ENCODE measurements around the gene GPC1. TPM values are rescaled to one million over a fixed set of nuclear protein-coding genes. Genes with fewer than 3 reads are reported as not detected.

Gene GPC1
- total and polyA plus RNA-seq, 12 donors, result 104 to 287 (median 181) TPM

GRCh38 chr2:240467149-240467642 lies 31.7 kb downstream of the GPC1 start:
- ATAC-seq, result peak in 1 of 8 donors; percentile 1
- Histone ChIP-seq H3K4me1 (peaks cover 0 to 16% (median 10%) of the 10 kb centered on the region in 9 donors), H3K4me3 (no peak overlapping the region), H3K9me3 (peaks cover 0 to 6% (median 0%) of the 10 kb centered on the region in 11 donors), H3K27me3 (no peaks in the 10 kb centered on the region), H3K27ac (peak overlapping the region in 3 of 10 donors; percentile 69 to 76 (median 70)), H3K36me3 (peaks cover 0 to 32% (median 9%) of the 10 kb centered on the region in 9 donors)
- DNase-seq, result no peak
- 76 to 84% methylated on average over 12 of the region's 12 CpGs for WGBS, 2 donors
- intact Hi-C loops (cut with DNase I), result no loop called here
- no peak for TF ChIP-seq CTCF (IDR thresholded peaks at IDR 0.05)

DNA sequence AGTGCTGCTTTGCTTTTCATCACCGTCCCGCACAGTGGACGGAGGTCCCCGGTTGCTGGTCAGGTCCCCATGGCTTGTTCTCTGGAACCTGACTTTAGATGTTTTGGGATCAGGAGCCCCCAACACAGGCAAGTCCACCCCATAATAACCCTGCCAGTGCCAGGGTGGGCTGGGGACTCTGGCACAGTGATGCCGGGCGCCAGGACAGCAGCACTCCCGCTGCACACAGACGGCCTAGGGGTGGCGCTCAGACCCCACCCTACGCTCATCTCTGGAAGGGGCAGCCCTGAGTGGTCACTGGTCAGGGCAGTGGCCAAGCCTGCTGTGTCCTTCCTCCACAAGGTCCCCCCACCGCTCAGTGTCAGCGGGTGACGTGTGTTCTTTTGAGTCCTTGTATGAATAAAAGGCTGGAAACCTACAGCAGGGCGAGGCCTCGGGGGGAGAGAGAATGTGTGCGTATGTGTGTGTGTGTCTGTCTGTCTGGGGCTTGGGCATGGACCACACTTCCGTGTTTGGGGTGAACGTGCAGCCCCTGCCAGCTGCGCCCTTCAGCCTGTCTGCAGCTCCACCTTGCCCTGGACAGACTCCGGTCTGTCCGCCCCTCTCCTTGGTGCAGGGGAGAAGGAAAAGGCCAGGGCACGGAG lies 32.3 kb downstream of the GPC1 start:
- no peak for TF ChIP-seq CTCF (IDR thresholded peaks at IDR 0.05)
- WGBS, 2 donors, result 79 to 86% methylated on average over 22 of the region's 22 CpGs
- DNase-seq (no peak), ATAC-seq (peak in 3 of 8 donors; percentile 4 to 5 (median 5))
- intact Hi-C loops (cut with DNase I), result no loop called here
- no peak overlapping the region for H3K4me3 ChIP-seq
- no peaks in the 10 kb centered on the region for H3K27me3 ChIP-seq
- peaks cover 0 to 12% (median 4%) of the 10 kb centered on the region in 11 donors for H3K9me3 ChIP-seq
- H3K4me1 ChIP-seq, result peaks cover 0 to 16% (median 10%) of the 10 kb centered on the region in 9 donors
- H3K27ac ChIP-seq, result no peak overlapping the region
- peaks cover 0 to 26% (median 9%) of the 10 kb centered on the region in 9 donors for H3K36me3 ChIP-seq

DNA sequence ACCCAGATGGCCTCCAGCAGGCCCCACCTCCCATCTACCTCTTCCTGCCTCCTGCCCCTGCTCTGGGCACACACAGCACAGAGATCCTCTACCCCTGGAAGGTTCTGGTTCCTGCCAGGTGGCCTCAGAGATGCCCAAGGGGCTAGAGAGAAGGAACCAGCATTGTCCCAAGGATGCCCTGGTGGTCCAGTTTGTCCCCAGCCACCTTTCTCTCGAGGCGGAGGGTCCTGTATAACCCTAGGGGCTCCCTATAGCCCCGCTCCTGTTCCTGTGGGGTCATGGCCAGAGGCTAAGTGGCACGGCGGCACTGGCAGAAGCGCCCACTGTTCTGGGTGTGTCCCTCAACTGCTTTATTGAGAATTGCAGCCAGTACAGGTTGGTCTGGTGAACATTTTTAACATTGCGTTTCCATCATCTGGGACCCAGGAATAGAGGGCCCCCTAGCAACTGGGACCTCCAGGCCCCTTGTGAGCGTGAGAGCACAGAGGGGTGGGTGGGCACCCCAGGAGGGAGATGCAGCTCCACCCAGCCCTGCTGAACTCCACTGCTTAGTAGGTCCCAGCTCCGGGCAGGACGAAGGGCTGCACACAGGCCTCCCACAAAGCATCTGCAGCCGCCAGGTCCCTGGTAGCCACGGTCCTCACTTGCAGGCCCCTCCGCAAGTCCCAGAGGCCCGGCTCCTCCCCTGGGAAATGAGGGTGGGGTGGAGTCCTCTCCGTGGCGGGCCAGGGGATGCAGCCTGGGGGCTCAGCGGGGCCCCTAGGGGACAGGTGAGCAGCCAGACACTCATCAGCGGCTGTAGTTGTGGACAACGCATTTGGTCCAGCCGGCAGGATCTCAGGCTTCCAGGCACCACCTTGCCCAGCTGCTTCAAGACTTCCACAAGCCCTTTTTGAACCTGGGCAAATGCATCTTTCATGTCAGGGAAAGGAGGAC lies 33.1 kb downstream of the GPC1 start:
- ATAC-seq (peak in 4 of 8 donors; percentile 1 to 4 (median 2)), DNase-seq (peak in 1 of 2 donors; percentile 4)
- no peak overlapping the region for H3K27ac ChIP-seq
- no peak overlapping the region for H3K4me3 ChIP-seq
- intact Hi-C loops (cut with DNase I), result no loop called here
- peaks cover 0 to 20% (median 9%) of the 10 kb centered on the region in 9 donors for H3K36me3 ChIP-seq
- WGBS, 2 donors, result 72 to 77% methylated on average over 20 of the region's 20 CpGs
- H3K9me3 ChIP-seq, result peaks cover 0 to 19% (median 10%) of the 10 kb centered on the region in 11 donors
- no peaks in the 10 kb centered on the region for H3K27me3 ChIP-seq
- H3K4me1 ChIP-seq, result peaks cover 0 to 16% (median 10%) of the 10 kb centered on the region in 9 donors
- no peak for TF ChIP-seq CTCF (IDR thresholded peaks at IDR 0.05)

GRCh38 chr2:240469239-240469636 lies 33.8 kb downstream of the GPC1 start:
- Histone ChIP-seq H3K36me3 (peaks cover 0 to 17% (median 9%) of the 10 kb centered on the region in 9 donors), H3K9me3 (peaks cover 0 to 26% (median 15%) of the 10 kb centered on the region in 11 donors), H3K4me1 (peaks cover 0 to 16% (median 10%) of the 10 kb centered on the region in 9 donors), H3K4me3 (no peak overlapping the region), H3K27me3 (no peaks in the 10 kb centered on the region), H3K27ac (no peak overlapping the region)
- TF ChIP-seq CTCF (IDR thresholded peaks at IDR 0.05), result no peak
- WGBS, 2 donors, result 57 to 59% methylated on average over 9 to 10 of the region's 10 CpGs
- intact Hi-C loops (cut with DNase I), result no loop called here
- DNase-seq (peak in 1 of 2 donors; percentile 2), ATAC-seq (peak in 3 of 8 donors; percentile 2 to 14 (median 8))

Measured in heart right ventricle (tissue), 16 donors.